Gastrocnemius medialis (tissue), 4 donors: Measurements from ENCODE around the gene GVQW3. TPM values are rescaled to one million over a fixed set of nuclear protein-coding genes. Genes with fewer than 3 reads are reported as not detected.
"Not testable (repeated sequence)": the region's sequence is repeated elsewhere in the genome, so short reads cannot be mapped to it uniquely, and the experiment has no call there.

Experiments used
- ATAC-seq, 2 donors: fragments of 150-250 bp; one replicate each; pipeline ENCODE4 v1.9.1; 2016
- DNase-seq, 2 donors: peaks; one replicate each; pipeline ENCODE4 v3.0.0-alpha.2; 2019
- H3K27ac ChIP-seq, 4 donors: fragments of 200-600 bp; sonication (generic); 1 replicate in 1 of 4; 2 replicates in 3 of 4; pipeline ENCODE4 v1.5.1; 2016 to 2018; ENCODE audit warnings: mild to moderate bottlenecking in 2 of 4, moderate library complexity in 1 of 4
- H3K27me3 ChIP-seq, 3 donors: fragments of 200-600 bp; sonication (generic) in 2 of 3; 1 replicate in 1 of 3; 2 replicates in 2 of 3; pipeline versions ENCODE4 v1.5.1 to v1.6.0; 2016 to 2019; ENCODE audit warnings: mild to moderate bottlenecking in 1 of 3, moderate library complexity in 1 of 3
- H3K36me3 ChIP-seq, 2 donors: fragments of 200-600 bp; sonication (generic) in 1 of 2; one replicate each; pipeline ENCODE4 v1.5.1; 2017 to 2018
- H3K4me1 ChIP-seq, 2 donors: fragments of 200-600 bp; sonication (generic) in 1 of 2; one replicate each; pipeline ENCODE4 v1.5.1; 2016 to 2017; ENCODE audit warnings: mild to moderate bottlenecking in 2 of 2
- H3K4me3 ChIP-seq, 4 donors: fragments of 200-600 bp; sonication (generic) in 3 of 4; 1 replicate in 1 of 4; 2 replicates in 3 of 4; pipeline ENCODE4 v1.5.1; 2016 to 2019; ENCODE audit warnings: mild to moderate bottlenecking in 2 of 4
- H3K9me3 ChIP-seq, 3 donors: fragments of 200-600 bp; sonication (generic) in 2 of 3; 1 replicate in 1 of 3; 2 replicates in 2 of 3; pipeline ENCODE4 v1.5.1; 2016 to 2019
- CTCF ChIP-seq, 5 experiments: fragments of 450-650 bp in 3 of 5; fragments of 200-600 bp in 2 of 5; sonication (generic) in 2 of 5; IDR thresholded peaks in 4 of 5; conservative IDR thresholded peaks in 1 of 5; 1 replicate in 4 of 5; 2 replicates in 1 of 5; pipeline ENCODE4 v1.5.1; 2016 to 2019; ENCODE audit warnings: antibody characterized with exemption in 5 of 5, mild to moderate bottlenecking in 3 of 5, moderate library complexity in 3 of 5
- POLR2A ChIP-seq, 2 donors: fragments of 450-650 bp; IDR thresholded peaks; one replicate each; pipeline ENCODE4 v1.6.1; 2017; ENCODE audit warnings: antibody characterized with exemption in 2 of 2, mild to moderate bottlenecking in 2 of 2, moderate library complexity in 2 of 2
- in situ Hi-C, 4 donors: fragments of 200-750 bp; cut with MboI; loops; one replicate each; pipeline versions ENCODE4 v1.15.0 to v1.8.0; 2017; ENCODE audit warnings: low sequenced_read_pairs in 4 of 4
- intact Hi-C: fragments of 100-400 bp; cut with DNase I; formaldehyde crosslinking; loops from one replicate; pipeline ENCODE4 v1.15.1; 2023; ENCODE audit warnings: low total_unique reads
- total RNA-seq, 4 donors: library from RNA; depleted of rRNA; stranded (reverse); fragments of >200 nt; gene quantifications; one replicate each; pipeline versions ENCODE4 v1.1.0 to v1.2.3, GENCODE V29; 2016

GVQW3 gene
- total RNA-seq, 4 donors from 2014 or later: 0.07 to 0.70 (median 0.33) TPM

DNA sequence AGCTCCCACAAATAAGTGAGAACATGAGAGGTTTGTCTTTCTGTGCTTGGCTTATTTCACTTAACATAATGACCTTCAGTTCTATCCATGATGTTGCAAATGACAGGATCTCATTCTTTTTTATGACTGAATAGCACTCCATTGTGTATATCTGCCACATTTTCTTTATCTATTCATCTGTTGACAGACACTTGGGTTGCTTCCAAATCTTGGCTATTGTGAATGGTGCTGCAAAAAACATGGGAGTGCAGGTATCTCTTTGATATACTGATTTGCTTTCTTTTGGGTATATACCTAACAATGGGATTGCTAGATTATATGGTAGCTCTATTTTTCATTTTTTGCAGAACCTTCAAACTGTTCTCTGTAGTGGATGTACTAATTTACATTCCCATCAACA, 13.3 kb downstream of the GVQW3 start:
- Histone ChIP-seq H3K27me3 (no peaks in the 10 kb centered on the region), H3K9me3 (no peaks in the 10 kb centered on the region), H3K4me1 (peaks cover 0 to 4% of the 10 kb centered on the region in 2 donors), H3K27ac (no peak overlapping the region), H3K36me3 (no peaks in the 10 kb centered on the region), H3K4me3 (no peak overlapping the region)
- ATAC-seq: no peak
- in situ Hi-C loops (no loop called here), intact Hi-C loops (no loop called here)
- DNase-seq: no peak
- no peak for TF ChIP-seq POLR2A (IDR thresholded peaks at IDR 0.05)
- TF ChIP-seq CTCF (IDR thresholded peaks at IDR 0.05 in 4 of 5, conservative IDR thresholded peaks at IDR 0.05 in 1 of 5): no peak

DNA sequence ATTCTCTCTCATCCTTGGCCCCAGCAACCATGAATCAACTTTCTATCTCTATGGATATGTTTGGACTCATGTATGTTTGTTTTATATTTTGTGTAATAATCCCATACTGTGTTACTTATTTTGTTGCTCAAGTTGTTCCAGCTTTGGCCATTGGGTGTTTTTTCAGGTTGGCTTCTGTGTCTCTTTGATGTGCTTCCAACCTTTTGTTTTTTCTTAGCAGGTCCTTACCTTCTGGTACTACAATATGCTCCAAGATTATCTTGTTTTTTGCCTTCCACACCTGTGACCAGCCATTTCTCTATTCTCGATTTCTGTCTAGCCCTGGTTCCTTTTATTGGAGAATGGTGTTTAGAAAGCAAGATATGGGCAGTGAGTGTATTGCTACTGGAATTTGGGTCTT, 14.2 kb downstream of the GVQW3 start:
- DNase-seq (no peak), ATAC-seq (no peak)
- intact Hi-C loops: no loop called here
- H3K27me3 ChIP-seq: no peaks in the 10 kb centered on the region
- H3K27ac ChIP-seq: no peak overlapping the region
- H3K4me1 ChIP-seq: peaks cover 0 to 4% of the 10 kb centered on the region in 2 donors
- TF ChIP-seq CTCF (IDR thresholded peaks at IDR 0.05 in 4 of 5, conservative IDR thresholded peaks at IDR 0.05 in 1 of 5) (no peak), POLR2A (IDR thresholded peaks at IDR 0.05) (no peak)
- in situ Hi-C loops: no loop called here
- H3K4me3 ChIP-seq: no peak overlapping the region
- H3K9me3 ChIP-seq: no peaks in the 10 kb centered on the region
- H3K36me3 ChIP-seq: no peaks in the 10 kb centered on the region

- no peak overlapping the region for H3K4me3 ChIP-seq
- TF ChIP-seq POLR2A (IDR thresholded peaks at IDR 0.05) (no peak), CTCF (IDR thresholded peaks at IDR 0.05 in 4 of 5, conservative IDR thresholded peaks at IDR 0.05 in 1 of 5) (no peak)
- DNase-seq (no peak), ATAC-seq (no peak)
- H3K27me3 ChIP-seq: no peaks in the 10 kb centered on the region
- H3K9me3 ChIP-seq: no peaks in the 10 kb centered on the region
- intact Hi-C loops (no loop called here), in situ Hi-C loops (no loop called here)
- no peaks in the 10 kb centered on the region for H3K4me1 ChIP-seq
- no peak overlapping the region for H3K27ac ChIP-seq
- H3K36me3 ChIP-seq: no peaks in the 10 kb centered on the region
Observed at GRCh38 chr11:76397383-76397782, 16.3 kb downstream of the GVQW3 start.

GRCh38 chr11:76400967-76401366, 19.8 kb downstream of the GVQW3 start:
- Histone ChIP-seq H3K36me3 (no peaks in the 10 kb centered on the region), H3K9me3 (no peaks in the 10 kb centered on the region), H3K4me3 (no peak overlapping the region), H3K27me3 (no peaks in the 10 kb centered on the region), H3K27ac (no peak overlapping the region), H3K4me1 (no peaks in the 10 kb centered on the region)
- no peak for DNase-seq
- in situ Hi-C loops: no loop called here
- no peak for TF ChIP-seq CTCF (IDR thresholded peaks at IDR 0.05 in 4 of 5, conservative IDR thresholded peaks at IDR 0.05 in 1 of 5)
- no peak for TF ChIP-seq POLR2A (IDR thresholded peaks at IDR 0.05)
- intact Hi-C loops: no loop called here
- no peak for ATAC-seq

DNA sequence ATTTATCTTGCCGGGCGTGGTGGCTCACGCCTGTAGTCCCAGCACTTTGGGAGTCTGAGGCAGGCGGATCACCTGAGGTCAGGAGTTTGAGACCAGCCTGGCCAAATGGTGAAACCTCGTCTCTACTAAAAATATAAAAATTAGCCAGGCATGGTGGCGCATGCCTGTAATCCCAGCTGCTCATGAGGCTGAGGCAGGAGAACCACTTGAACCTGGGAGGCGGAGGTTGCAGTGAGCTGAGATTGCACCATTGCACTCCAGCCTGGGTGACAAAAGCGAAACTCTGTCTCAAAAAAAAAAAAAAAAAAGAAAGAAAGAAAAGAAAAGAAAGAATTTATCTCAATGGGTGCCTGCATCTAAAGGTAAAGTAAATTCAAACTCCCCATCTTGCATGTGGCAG, 20.4 kb downstream of the GVQW3 start:
- H3K4me3 ChIP-seq, ATAC-seq, H3K27me3 ChIP-seq, H3K27ac ChIP-seq, DNase-seq, H3K4me1 ChIP-seq, intact Hi-C loops, H3K9me3 ChIP-seq, in situ Hi-C loops, H3K36me3 ChIP-seq: not testable (repeated sequence)
